NCI-H2107 treated with DMSO at 0.1 percent for 48 hours (cell line): ENCODE measurements around the gene APBA3.

Source experiments
- DNase-seq: peaks from one replicate; lab custom pipeline; 2025; ENCODE audit not compliant: unreplicated experiment; lab: John Stamatoyannopoulos, UW

Gene APBA3

DNA sequence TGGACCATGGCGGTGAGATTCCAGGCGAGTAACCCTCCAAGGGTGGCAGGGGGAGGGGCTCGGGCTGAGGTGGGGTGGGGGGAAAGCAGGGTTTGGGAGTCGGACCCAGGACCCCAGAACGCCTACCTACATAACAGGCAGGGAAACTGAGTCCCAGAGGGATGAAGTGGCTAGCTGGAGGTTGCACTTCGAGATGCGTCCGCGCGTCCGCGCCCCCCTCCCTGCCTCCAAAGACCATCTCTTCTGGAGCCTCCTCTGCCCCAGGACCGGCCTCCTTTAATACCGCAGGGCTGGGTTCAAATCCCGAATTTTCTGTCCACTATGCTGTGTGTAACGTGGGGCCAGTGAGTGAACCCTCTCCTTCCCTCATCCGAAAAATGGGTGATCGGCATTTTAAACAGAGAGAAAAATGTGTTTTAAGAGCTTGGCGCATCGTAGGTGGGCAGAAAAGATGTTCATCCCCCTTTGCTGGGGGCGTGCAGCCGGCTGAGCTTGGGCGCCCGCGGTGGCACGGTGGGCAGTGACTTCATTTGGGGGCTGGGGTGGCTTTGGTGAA is 39.5 kb downstream of the APBA3 start:
- DNase-seq, result no peak

DNA sequence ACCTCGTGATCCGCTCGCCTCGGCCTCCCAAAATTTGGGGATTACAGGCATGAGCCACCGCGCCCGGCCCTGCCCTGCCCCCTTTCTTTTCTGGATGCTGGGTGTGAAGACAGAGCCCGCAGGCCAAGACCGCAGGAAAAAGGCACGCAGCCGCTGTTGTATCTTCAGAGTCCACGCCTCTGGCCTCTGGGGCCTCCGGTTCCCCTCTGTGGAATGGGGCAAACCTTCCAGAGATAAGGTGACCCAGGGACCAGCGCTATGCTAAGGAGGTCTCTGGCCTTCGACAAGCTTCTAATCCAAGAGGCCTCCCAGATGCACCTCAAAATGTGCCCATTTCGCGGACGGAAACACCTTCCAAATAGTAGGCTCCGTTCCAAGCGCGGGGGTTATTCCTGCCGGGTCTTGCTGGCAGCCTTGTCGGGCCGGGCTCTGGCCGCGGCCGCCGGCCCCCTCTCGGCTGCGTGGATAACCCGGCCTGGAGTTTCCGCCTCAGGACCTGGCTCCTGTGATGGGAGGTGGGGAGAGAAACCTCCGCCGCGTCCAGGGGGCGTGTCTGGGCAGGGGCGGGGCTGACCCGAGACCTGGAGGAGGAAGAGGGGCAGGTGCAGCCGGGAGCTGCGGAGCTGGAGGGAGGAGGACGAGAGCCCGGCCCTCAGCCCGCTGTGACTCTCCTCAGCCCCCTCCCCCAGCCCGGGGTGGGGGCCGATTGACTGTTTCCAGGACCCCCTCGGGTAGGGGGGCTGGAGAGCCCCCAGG is 40.2 kb downstream of the APBA3 start:
- DNase-seq, result peak; percentile 78

DNA sequence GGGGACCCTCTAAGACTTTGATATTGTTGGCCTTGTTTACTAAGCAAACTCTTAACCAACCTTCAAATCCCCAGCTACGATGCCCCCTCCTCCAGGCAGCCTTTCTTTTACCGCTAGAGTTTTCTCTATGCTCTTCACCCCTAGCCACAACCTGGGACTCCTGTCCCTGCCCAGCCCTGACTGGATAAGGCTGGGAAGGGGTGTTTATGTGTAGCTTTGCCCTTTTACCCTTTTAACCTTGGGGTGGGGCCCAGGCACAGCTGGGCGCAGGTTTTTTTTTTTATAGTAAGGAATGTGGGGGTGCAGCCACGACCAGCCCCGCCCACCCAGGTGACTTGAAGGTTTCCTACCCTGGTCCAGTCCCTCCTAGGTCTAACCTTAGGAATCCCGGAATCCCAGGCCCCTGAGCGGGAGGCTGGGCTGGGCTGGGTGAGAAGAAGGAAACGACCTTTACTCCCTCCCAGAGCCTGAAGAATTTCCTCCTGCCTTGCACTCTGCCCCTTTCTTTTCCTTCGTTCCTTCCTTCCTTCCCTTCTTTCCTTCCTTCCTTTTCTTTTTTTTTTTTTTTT is 41.1 kb downstream of the APBA3 start:
- no peak for DNase-seq

DNA sequence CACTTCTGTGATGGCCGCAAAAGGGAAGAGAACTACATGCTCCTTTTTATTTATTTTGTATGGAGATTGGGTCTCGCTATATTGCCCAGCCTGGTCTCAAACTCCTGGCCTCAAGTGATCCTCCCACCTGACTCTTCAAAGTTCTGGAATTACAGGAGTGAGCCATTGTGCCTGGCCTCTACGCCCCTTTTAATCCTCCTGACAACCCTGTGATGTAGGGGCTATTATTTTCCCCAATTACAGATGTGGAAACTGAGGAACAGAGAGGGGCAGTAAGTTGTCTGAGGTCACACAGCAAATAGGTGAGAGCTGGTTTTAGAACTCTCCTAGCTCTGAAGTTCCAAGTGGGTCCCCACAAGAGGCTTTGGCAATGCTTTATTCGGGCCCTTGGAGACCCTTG is 41.6 kb downstream of the APBA3 start:
- no peak for DNase-seq

DNA sequence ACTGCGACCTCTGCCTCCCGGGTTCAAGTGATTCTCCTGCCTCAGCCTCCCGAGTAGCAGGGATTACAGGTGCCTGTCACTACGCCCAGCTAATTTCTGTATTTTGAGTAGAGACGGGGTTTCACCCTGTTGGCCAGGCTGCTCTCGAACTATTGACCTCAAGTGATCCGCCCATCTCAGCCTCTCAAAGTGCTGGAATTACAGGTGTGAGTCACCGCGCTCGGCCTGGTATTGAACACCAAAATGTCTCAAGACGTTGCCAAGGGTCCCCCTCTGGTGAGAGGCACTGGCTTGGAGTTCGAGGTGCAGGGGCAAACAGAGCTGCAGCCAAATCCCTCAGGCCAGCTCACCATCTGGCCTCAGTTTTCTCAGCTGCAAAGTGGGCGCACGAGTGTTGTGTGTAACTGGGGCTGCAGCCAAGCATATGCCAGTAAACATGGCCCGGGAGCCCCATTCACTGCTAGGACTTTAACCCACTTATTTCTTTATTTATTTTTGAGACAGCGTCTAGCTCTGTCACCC is 45.3 kb downstream of the APBA3 start:
- no peak for DNase-seq

DNA sequence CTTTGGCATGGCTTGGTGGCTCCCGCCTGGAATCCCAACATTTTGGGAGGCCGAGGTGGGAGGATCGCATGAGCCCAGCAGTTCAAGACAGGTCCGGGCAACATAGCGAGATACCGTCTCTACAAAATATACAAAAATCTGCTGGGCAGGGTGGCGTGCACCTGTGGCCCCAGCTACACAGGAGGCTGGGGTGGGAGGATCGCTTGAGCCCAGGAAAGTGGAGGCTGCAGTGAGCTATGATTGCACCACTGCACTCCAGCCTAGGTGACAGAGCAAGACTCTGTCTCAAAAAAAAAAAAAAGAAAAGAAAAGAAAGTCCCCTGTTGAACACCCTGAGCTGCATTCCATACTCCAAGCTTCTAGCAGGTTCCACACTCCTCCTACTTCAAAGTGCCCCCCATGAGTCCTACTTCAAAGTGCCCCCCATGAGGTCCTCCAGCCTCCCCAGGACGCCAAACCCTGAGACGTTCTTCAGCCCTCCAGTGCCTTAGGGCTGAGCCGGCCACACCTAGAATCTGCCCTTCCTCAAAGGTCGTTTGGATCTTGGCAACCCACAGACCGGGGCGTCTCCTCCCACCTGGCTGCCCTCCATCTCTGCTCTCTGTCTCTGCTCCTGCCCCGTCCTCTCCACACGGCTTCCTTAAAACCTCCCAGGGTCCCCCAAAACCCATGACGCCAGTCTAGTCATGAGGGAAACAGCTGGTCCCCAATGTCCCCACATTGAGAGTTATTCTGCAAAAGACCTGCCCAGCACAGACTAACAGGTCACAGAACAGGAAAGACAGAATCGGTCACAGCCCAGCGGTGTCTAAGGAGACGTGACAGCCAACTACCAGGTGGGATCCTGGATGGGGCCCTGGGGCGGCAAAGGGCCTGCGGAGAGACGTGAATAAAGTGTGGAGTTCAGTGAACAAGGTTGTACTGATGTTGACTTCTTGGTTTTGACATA is 48.6 kb downstream of the APBA3 start:
- DNase-seq, result no peak

DNA sequence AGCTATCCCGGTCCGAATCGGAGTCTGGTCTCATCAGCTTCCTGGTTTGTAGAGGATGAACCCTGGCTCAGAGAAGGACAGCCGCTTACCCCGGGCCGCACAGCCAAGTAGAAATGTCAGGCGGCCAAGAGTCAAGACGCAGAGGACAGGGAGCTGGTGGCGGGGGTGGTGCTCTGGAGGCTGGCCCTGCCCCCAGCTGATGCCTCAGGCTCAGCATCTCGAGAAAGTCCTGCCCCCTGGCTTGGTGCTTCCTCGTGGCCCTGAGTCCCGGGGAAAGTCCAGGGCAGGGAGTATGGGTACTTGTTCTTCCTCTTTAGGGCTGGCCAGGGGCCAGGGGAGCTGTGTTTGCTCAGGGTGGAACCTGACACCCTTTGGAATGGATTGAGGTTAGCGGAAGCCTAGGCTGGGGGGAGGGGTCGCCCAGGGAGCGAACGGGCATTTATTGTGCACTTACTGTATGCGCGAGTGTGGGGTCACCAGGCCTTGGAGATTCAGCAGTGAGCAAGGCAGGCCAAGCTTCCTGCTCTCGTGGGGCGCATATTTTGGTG is 51.2 kb downstream of the APBA3 start:
- peak; percentile 51 for DNase-seq

DNA sequence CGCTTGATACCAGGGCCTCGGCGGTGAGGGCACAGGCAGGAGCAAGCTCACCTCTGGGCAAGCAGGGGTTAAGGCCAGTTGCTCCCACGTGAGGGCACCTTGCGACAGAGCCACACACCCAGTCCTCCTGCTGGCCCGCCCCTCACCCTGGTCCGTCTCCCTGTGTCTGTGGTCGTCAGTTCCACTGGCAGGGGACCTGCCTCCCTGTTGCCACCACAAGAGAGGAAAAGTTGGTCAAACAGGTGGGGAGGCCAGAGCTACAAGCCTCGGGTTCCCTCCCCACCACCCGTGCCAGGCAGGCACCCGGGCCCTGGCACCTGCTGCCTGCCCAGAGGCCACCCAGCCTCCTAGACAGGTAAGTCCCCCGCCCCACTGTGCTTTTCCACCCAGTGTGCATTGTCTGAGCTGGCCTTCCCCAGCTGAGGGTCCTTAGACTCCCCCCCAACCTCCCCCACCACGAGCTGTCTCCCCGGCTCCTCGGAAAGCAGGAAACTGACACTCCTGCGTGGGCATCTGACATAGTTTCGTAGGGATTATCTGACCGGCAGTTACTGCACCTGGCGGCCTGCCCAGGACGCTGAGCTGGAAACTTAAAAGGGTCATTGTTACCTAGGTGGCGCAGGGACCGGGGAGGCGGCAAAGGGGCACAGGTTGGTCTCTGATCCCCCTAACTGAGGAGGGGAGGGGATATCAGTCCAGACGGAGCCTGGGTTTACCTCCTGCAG is 53.1 kb downstream of the APBA3 start, which contains the start of gene TJP3:
Gene TJP3, plus strand, starts transcription at position 178 of the 725 bp plus-strand sequence. CDS start 20,049 bp downstream, outside the sequence.
- DNase-seq, result peak; percentile 6

DNA sequence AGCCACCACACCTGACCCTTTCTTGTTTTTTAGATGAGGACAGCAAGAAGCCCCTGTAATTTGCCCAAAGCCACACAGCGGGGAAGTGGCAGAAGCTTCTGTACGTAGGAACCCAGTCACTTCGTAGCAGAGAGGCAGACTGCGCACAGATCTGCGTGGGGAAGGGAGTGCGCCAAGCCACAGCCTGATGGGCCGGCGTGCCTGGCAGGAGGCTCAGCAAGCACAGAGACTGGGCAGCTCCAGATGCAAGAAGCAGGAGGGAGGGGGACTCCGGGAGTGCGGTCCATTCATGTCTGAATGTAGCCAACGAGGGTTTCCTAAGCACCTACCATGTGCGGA is 53.7 kb downstream of the APBA3 start:
- DNase-seq, result no peak

DNA sequence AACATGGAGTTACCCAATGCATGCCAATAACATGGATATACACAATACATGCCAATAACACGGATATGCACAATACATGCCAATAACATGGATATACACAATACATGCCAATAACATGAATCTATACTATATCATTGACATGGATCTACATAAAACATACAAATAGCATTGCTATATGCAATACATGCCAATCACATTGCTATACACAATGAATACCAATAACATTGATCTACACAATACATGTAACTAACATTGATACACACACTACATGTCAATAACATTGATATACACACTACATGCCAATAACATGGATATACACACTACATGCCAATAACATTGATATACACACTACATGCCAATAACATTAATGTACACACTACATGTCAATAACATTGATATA is 60.3 kb downstream of the APBA3 start:
- DNase-seq, result no peak
